MCF 10A (cell line): ENCODE data around the gene GALNT10. TPM values are rescaled to one million over a fixed set of nuclear protein-coding genes. Genes with fewer than 3 reads are reported as not detected.

ENCODE experiments used
- BruUV-seq: library from RNA; stranded (reverse); fragments of 400-500 nt; replicated peaks from 2 replicates; lab custom pipeline; 2021; lab: Mats Ljungman, UMichigan
- CTCF ChIA-PET: fragments of 300-600 bp; sonication (Branson Sonifier 250); formaldehyde crosslinking; extraction: SDS; loops from one replicate; lab custom pipeline; 2021; ENCODE audit warnings: antibody characterized with exemption, inconsistent platforms; lab: Yijun Ruan, JAX
- POLR2A ChIA-PET: fragments of 300-600, 350-650 bp; sonication (Branson Sonifier 250); formaldehyde crosslinking; extraction: SDS; loops from one replicate; lab custom pipeline; 2020; ENCODE audit warnings: antibody characterized with exemption, inconsistent platforms; lab: Yijun Ruan, JAX
- DNase-seq: peaks from one replicate; pipeline ENCODE4 v3.0.0-alpha.2; 2018; ENCODE audit not compliant: unreplicated experiment
- H3K27ac Mint-ChIP-seq: one replicate; pipeline ENCODE4 v1.8.0; 2022; ENCODE audit warnings: mild to moderate bottlenecking, low read depth, mixed read lengths; ENCODE audit not compliant: unreplicated experiment
- H3K27me3 Mint-ChIP-seq: one replicate; pipeline ENCODE4 v1.8.0; 2022; ENCODE audit warnings: mixed read lengths; ENCODE audit not compliant: insufficient read depth, unreplicated experiment
- H3K36me3 Mint-ChIP-seq: one replicate; pipeline ENCODE4 v1.8.0; 2022; ENCODE audit warnings: mild to moderate bottlenecking, moderate library complexity, mixed read lengths; ENCODE audit not compliant: insufficient read depth, unreplicated experiment
- H3K4me1 Mint-ChIP-seq: one replicate; pipeline ENCODE4 v1.8.0; 2022; ENCODE audit warnings: mixed read lengths; ENCODE audit not compliant: insufficient read depth, unreplicated experiment
- H3K4me3 Mint-ChIP-seq: one replicate; pipeline ENCODE4 v1.8.0; 2022; ENCODE audit warnings: mild to moderate bottlenecking, moderate library complexity, mixed read lengths; ENCODE audit not compliant: unreplicated experiment
- H3K9me3 Mint-ChIP-seq: one replicate; pipeline ENCODE4 v1.8.0; 2022; ENCODE audit warnings: mixed read lengths; ENCODE audit not compliant: unreplicated experiment
- intact Hi-C: fragments of 100-400 bp; cut with micrococcal nuclease; formaldehyde crosslinking; loops from 2 replicates; pipeline ENCODE4 v1.14.1; 2022
- total RNA-seq: library from RNA; stranded (reverse); gene quantifications from 2 replicates; pipeline ENCODE4 v1.2.3, GENCODE V29; 2022
- TF ChIP-seq, protein P1 (sequence below): fragments of 200-600 bp; IDR thresholded peaks from one replicate; pipeline ENCODE4 v1.8.0; 2022; ENCODE audit warnings: antibody characterized with exemption, mild to moderate bottlenecking; ENCODE audit not compliant: unreplicated experiment

The GALNT10 gene
- total RNA-seq, 1 experiment from 2014 or later = 57.4 TPM

DNA sequence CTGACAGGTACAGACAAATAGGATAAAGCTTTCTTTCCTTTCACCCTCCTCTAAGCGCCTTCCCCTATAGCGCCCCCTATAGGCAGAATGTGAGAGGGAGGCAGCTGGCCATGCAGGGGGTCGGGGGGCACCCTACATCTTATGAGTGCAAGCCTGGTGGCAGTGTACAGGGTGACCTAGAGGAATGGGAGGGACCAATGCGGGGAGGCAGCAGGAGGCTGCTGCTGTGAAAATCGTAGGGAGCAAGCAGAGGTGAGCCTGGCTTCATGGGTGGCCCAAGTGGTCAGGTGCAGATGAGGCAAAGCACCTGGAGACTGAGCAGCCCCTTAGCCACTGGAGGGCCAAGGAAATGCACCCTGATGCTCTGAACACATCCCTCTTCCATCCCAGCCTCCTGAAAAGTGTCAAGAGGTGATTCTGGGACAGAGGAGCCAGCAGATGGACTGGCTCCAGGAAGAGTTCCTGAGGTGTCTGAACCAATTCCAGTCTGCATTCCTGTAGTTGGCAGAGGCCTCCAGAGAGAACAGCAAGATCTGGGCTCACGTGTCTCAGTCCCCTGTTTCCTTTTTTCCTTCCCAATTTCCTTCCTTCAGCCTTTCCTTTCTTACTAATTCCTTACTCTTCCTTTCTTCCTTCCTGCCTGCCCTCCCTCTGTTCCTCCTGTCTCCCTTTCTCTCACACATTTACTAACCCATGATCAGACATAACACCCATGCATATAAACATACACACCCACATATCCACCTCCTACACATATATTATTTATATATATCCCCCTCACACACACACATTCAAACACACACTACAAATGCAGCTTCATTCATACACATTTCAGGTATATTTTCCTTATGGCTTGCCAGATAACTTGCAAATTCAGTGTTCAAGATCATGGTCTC lies 32.8 kb upstream of the GALNT10 start:
- BruUV-seq = no TSS peak
- intact Hi-C loops = no loop called here

DNA sequence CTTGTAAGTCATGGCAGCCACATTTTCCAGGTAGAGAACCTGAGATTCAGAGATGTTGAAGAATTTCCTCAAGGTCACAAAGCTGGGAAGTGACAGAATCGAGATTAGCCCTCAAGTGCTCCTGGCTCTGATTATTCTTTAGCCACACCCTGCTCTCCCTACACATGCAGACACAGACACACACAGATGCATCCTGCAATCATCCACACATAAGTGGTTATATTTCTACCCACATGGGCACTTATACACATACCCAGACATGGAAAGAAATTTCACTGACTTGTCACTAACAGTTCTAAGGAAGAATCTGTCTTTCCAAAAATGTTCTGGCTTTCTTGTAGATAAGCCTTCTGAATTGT lies 32.2 kb upstream of the GALNT10 start:
- H3K4me3 Mint-ChIP-seq = no peak overlapping the region
- H3K36me3 Mint-ChIP-seq = no peaks in the 10 kb centered on the region
- POLR2A ChIA-PET = no interaction called here
- no peaks in the 10 kb centered on the region for H3K9me3 Mint-ChIP-seq
- TF ChIP-seq, protein P1, sequence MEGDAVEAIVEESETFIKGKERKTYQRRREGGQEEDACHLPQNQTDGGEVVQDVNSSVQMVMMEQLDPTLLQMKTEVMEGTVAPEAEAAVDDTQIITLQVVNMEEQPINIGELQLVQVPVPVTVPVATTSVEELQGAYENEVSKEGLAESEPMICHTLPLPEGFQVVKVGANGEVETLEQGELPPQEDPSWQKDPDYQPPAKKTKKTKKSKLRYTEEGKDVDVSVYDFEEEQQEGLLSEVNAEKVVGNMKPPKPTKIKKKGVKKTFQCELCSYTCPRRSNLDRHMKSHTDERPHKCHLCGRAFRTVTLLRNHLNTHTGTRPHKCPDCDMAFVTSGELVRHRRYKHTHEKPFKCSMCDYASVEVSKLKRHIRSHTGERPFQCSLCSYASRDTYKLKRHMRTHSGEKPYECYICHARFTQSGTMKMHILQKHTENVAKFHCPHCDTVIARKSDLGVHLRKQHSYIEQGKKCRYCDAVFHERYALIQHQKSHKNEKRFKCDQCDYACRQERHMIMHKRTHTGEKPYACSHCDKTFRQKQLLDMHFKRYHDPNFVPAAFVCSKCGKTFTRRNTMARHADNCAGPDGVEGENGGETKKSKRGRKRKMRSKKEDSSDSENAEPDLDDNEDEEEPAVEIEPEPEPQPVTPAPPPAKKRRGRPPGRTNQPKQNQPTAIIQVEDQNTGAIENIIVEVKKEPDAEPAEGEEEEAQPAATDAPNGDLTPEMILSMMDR = no peak
- no peak for DNase-seq
- intact Hi-C loops = no loop called here
- peaks cover 14% of the 10 kb centered on the region for H3K27me3 Mint-ChIP-seq
- no peak overlapping the region for H3K27ac Mint-ChIP-seq
- BruUV-seq = no TSS peak
- H3K4me1 Mint-ChIP-seq = peaks cover 18% of the 10 kb centered on the region
- CTCF ChIA-PET = interaction anchor here (0.6 to 4.0 kb wide), 10 partner anchors 20 to 1600 kb away, joined by 3 to 21 read pairs (median 4); no protein-coding TSS in a partner anchor

More for the DNA sequence above, 32.8 kb upstream of the GALNT10 start:
- no peak for DNase-seq
- POLR2A ChIA-PET = interaction anchor here (1.1 kb wide), 1 partner anchor 119 kb away, joined by 4 read pairs; the partner anchor contains the start of genes FAM114A2 and MFAP3
- peaks cover 8% of the 10 kb centered on the region for H3K27me3 Mint-ChIP-seq
- no peak overlapping the region for H3K27ac Mint-ChIP-seq
- CTCF ChIA-PET = interaction anchor here (0.5 to 4.0 kb wide), 18 partner anchors 9 to 1599 kb away, joined by 3 to 21 read pairs (median 4); no protein-coding TSS in a partner anchor
- no peaks in the 10 kb centered on the region for H3K9me3 Mint-ChIP-seq
- TF ChIP-seq, protein P1 = peak; percentile 57
- peaks cover 18% of the 10 kb centered on the region for H3K4me1 Mint-ChIP-seq
- no peaks in the 10 kb centered on the region for H3K36me3 Mint-ChIP-seq
- H3K4me3 Mint-ChIP-seq = no peak overlapping the region

DNA sequence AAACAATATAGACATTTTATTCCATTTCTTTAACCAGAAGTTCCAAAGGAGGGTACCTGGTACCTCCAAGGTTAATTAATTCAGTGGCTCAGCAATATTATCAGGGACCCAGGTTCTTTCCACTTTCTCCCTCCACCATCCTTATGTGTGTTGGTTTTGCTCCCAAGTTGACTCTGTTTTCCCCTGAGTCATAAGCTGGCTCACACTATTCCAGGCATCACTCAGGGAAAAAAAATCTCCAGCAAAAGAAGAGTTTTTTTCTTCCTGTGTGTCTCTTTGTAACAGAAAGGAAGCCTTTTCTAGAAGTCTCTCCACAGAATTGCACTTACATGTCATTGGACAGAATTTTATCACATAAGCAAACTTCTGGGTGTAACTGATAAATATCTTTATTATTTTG lies 31.2 kb upstream of the GALNT10 start:
- Mint-ChIP-seq H3K4me1 (peaks cover 18% of the 10 kb centered on the region), H3K4me3 (no peak overlapping the region), H3K9me3 (no peaks in the 10 kb centered on the region), H3K36me3 (no peaks in the 10 kb centered on the region), H3K27ac (no peak overlapping the region), H3K27me3 (peaks cover 24% of the 10 kb centered on the region)
- TF ChIP-seq, protein P1 = no peak
- intact Hi-C loops = no loop called here
- POLR2A ChIA-PET = interaction anchor here (0.6 to 1.2 kb wide), 3 partner anchors 91 to 1600 kb away, joined by 3 to 4 read pairs (median 3); no protein-coding TSS in a partner anchor
- peak; percentile 39 for DNase-seq
- no TSS peak for BruUV-seq
- CTCF ChIA-PET = interaction anchor here (0.6 to 4.0 kb wide), 10 partner anchors 13 to 1637 kb away, joined by 3 to 21 read pairs (median 4); no protein-coding TSS in a partner anchor

DNA sequence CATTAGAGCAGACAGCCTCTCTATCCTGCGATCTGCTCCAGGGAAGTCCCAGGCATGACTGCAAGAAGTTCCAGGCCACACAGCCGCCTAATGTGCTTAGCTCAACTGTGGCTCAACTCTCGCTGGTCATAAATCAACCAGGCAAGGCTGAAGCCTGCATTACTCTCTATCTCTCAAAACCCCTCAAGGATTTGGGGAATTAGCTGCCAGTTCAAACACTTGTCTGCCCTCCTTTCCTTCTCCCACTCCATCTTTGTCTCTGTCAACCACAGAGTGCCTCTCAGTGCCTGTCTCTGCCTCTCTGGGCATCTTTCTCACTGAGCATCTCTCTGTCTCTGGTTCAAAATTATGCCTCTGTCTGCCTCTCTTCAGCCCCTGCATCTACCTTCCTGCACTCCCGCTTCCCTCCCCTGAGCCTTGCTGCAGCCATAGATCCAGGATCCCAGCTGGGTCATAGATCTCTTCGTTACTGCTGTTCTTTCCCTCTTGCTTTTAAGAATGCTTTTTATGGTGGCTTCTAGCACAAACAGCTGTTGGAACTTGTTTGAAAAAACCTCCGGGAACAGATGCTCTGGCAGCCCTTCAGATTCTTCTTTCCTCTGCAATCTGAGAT lies 27.9 kb upstream of the GALNT10 start:
- Mint-ChIP-seq H3K27me3 (peaks cover 38% of the 10 kb centered on the region), H3K9me3 (no peaks in the 10 kb centered on the region), H3K4me1 (peaks cover 18% of the 10 kb centered on the region), H3K27ac (no peak overlapping the region), H3K36me3 (no peaks in the 10 kb centered on the region), H3K4me3 (no peak overlapping the region)
- no peak for DNase-seq
- no TSS peak for BruUV-seq
- ChIA-PET POLR2A (interaction anchor here (0.6 kb wide), 1 partner anchor 324 kb away, joined by 3 read pairs; no protein-coding TSS in a partner anchor), CTCF (interaction anchor here (0.5 to 2.6 kb wide), 6 partner anchors 11 to 107 kb away, joined by 3 to 21 read pairs (median 4); no protein-coding TSS in a partner anchor)
- TF ChIP-seq, protein P1 = no peak
- intact Hi-C loops = no loop called here
